GM23338 (cell line): ENCODE data around the gene POLA2. TPM values are rescaled to one million over a fixed set of nuclear protein-coding genes. Genes with fewer than 3 reads are reported as not detected.

ENCODE experiments used
- ATAC-seq: fragments of 200-7000 bp; cut with Tn5 transposase; 3 replicates; pipeline ENCODE4 v1.9.1; 2020
- DNase-seq: peaks from one replicate; pipeline ENCODE4 v3.0.0-alpha.2; 2015; ENCODE audit warnings: low spot score
- H2AFZ ChIP-seq: fragments of 200-600 bp; sonication (generic); 2 replicates; pipeline ENCODE4 v1.8.0; 2016; ENCODE audit warnings: antibody characterized with exemption, mild to moderate bottlenecking, moderate library complexity
- H3F3A ChIP-seq: fragments of 200-600 bp; sonication (generic); replicated peaks from 2 replicates; pipeline ENCODE4 v1.8.0; 2017; ENCODE audit warnings: antibody characterized with exemption, mixed run types, low read depth
- H3K27ac ChIP-seq: fragments of 200-600 bp; sonication (generic); 2 replicates; pipeline ENCODE4 v1.6.1; 2016; ENCODE audit warnings: low read depth
- H3K27me3 ChIP-seq: fragments of 200-600 bp; sonication (generic); 2 replicates; pipeline ENCODE4 v1.8.0; 2016; ENCODE audit warnings: mild to moderate bottlenecking, mixed run types, moderate library complexity; ENCODE audit not compliant: insufficient read depth
- H3K36me3 ChIP-seq: fragments of 200-600 bp; sonication (generic); 2 replicates; pipeline ENCODE4 v1.8.0; 2016; ENCODE audit warnings: mild to moderate bottlenecking; ENCODE audit not compliant: insufficient read depth
- H3K4me1 ChIP-seq: fragments of 200-600 bp; sonication (generic); 2 replicates; pipeline ENCODE4 v1.8.0; 2016; ENCODE audit warnings: mild to moderate bottlenecking, moderate library complexity; ENCODE audit not compliant: insufficient read depth
- H3K4me2 ChIP-seq: fragments of 200-600 bp; sonication (generic); 2 replicates; pipeline ENCODE4 v1.7.1; 2017; ENCODE audit warnings: mixed run types
- H3K4me3 ChIP-seq: fragments of 200-600 bp; sonication (generic); 2 replicates; pipeline ENCODE4 v1.6.1; 2016; ENCODE audit warnings: mixed run types
- H3K79me2 ChIP-seq: fragments of 200-600 bp; sonication (generic); replicated peaks from 2 replicates; pipeline ENCODE4 v1.8.0; 2017; ENCODE audit warnings: mild to moderate bottlenecking; ENCODE audit not compliant: insufficient read depth
- H3K9me2 ChIP-seq: fragments of 200-600 bp; sonication (generic); 2 replicates; pipeline ENCODE4 v1.8.0; 2017; ENCODE audit not compliant: insufficient read depth
- H4K20me1 ChIP-seq: fragments of 200-600 bp; sonication (generic); replicated peaks from 2 replicates; pipeline ENCODE4 v1.8.0; 2017; ENCODE audit warnings: mild to moderate bottlenecking; ENCODE audit not compliant: insufficient read depth
- H3K27ac Mint-ChIP-seq: 2 replicates; pipeline ENCODE4 v1.8.0; 2020; ENCODE audit warnings: inconsistent platforms, mild to moderate bottlenecking, moderate library complexity, mixed read lengths
- H3K27me3 Mint-ChIP-seq: 3 replicates; pipeline ENCODE4 v1.8.0; 2022; ENCODE audit warnings: low read depth, mild to moderate bottlenecking, moderate library complexity, mixed read lengths, inconsistent platforms; ENCODE audit not compliant: insufficient read depth, poor library complexity
- H3K36me3 Mint-ChIP-seq: 3 replicates; pipeline ENCODE4 v1.8.0; 2021; ENCODE audit warnings: low read depth, mild to moderate bottlenecking, inconsistent platforms, moderate library complexity, mixed read lengths
- H3K4me1 Mint-ChIP-seq: 3 replicates; pipeline ENCODE4 v1.8.0; 2020; ENCODE audit warnings: mild to moderate bottlenecking, inconsistent platforms, mixed read lengths
- H3K4me3 Mint-ChIP-seq: 3 replicates; pipeline ENCODE4 v1.8.0; 2021; ENCODE audit warnings: moderate library complexity, mild to moderate bottlenecking, inconsistent platforms, mixed read lengths
- H3K9me3 Mint-ChIP-seq: 3 replicates; pipeline ENCODE4 v1.8.0; 2020; ENCODE audit warnings: moderate library complexity, mild to moderate bottlenecking, inconsistent platforms, mixed read lengths
- CREB1 ChIP-seq: fragments of 250-450 bp; sonication (Bioruptor Pico); IDR thresholded peaks from 2 replicates; pipeline ENCODE4 v1.5.0; 2020; ENCODE audit warnings: low read depth, mild to moderate bottlenecking, moderate library complexity
- EZH2 ChIP-seq: fragments of 200-600 bp; sonication (generic); IDR thresholded peaks from one replicate; pipeline ENCODE4 v1.8.0; 2017; ENCODE audit warnings: antibody characterized with exemption, mild to moderate bottlenecking, low read depth; ENCODE audit not compliant: unreplicated experiment
- EZH2phosphoT487 ChIP-seq: fragments of 200-600 bp; sonication (generic); IDR thresholded peaks from one replicate; pipeline ENCODE4 v1.8.1; 2018; ENCODE audit warnings: antibody characterized with exemption; ENCODE audit not compliant: unreplicated experiment
- JUNB ChIP-seq: IDR thresholded peaks from one replicate; pipeline ENCODE4 v1.6.1; 2016; ENCODE audit warnings: antibody characterized with exemption; ENCODE audit not compliant: unreplicated experiment
- NANOG ChIP-seq: IDR thresholded peaks from 2 replicates; pipeline ENCODE4 v1.6.1; 2016; ENCODE audit warnings: antibody characterized with exemption, borderline replicate concordance
- POLR2AphosphoS5 ChIP-seq: IDR thresholded peaks from 2 replicates; pipeline ENCODE4 v1.6.1; 2016; ENCODE audit warnings: antibody characterized with exemption, low read depth
- STAT1 ChIP-seq: IDR thresholded peaks from one replicate; pipeline ENCODE4 v1.6.1; 2016; ENCODE audit warnings: antibody characterized with exemption; ENCODE audit not compliant: unreplicated experiment
- ZNF114 ChIP-seq: fragments of 250-450 bp; sonication (Bioruptor Pico); IDR thresholded peaks from 2 replicates; pipeline ENCODE4 v1.5.0; 2020; ENCODE audit warnings: mild to moderate bottlenecking, moderate library complexity
- ZNF331 ChIP-seq: fragments of 250-450 bp; sonication (Bioruptor Pico); IDR thresholded peaks from 2 replicates; pipeline ENCODE4 v1.5.0; 2020; ENCODE audit warnings: low read depth, mild to moderate bottlenecking, moderate library complexity
- polyA plus RNA-seq: library from polyadenylated mRNA; unstranded; fragments of >200 nt; fragmentation: Nextera tagmentation; extraction: Ambion mirVana; gene quantifications from 2 replicates; pipeline ENCODE4 v1.2.1, GENCODE V29; 2016
- total RNA-seq: library from RNA; depleted of rRNA; stranded (reverse); fragments of >200 nt; shearing (Covaris generic); gene quantifications from 2 replicates; pipeline ENCODE4 v1.2.3, GENCODE V29; 2014
- TF ChIP-seq, protein P1 (sequence below): IDR thresholded peaks from 2 replicates; pipeline ENCODE4 v1.6.1; 2016; ENCODE audit warnings: antibody characterized with exemption
- TF ChIP-seq, protein P2 (sequence below): IDR thresholded peaks from one replicate; pipeline ENCODE4 v1.6.1; 2018; ENCODE audit warnings: antibody characterized with exemption; ENCODE audit not compliant: unreplicated experiment
- TF ChIP-seq, protein P3 (sequence below), 2 experiments: fragments of 200-600 bp in 1 of 2; sonication (generic) in 1 of 2; conservative IDR thresholded peaks; 2 replicates each; pipeline versions ENCODE4 v1.5.1 to v1.6.1; 2016 to 2017; ENCODE audit warnings: antibody characterized with exemption in 2 of 2, low read depth in 2 of 2, mild to moderate bottlenecking in 2 of 2, moderate library complexity in 1 of 2
- TF ChIP-seq, protein P4 (sequence below): fragments of 250-450 bp; sonication (Bioruptor Pico); IDR thresholded peaks from 2 replicates; pipeline ENCODE4 v1.5.0; 2020; ENCODE audit warnings: mild to moderate bottlenecking, moderate library complexity

Gene POLA2
- total and polyA plus RNA-seq, 2 experiments from 2014 or later: 22.5 to 30.4 TPM

DNA sequence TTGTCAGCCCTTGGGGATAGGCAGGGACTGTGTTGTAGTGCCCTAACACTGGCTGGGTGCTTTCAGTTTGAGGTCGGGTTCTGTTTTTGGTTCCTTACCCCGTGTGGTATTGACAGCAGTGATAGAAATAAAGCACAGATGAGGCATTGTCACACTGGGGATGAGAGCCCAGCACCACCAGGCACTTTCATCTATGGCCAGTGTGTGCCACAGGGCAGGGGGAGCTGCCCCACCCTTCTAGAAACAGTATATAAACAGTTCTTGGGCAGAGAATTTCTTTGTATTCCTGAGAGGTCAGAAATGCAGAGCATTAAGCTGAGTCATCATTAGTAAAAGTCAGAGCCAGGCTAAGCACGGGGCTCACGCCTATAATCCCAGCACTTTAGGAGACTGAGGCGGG lies 29.9 kb downstream of the POLA2 start:
- H3K4me2 ChIP-seq: no peak overlapping the region
- peak overlapping the region; percentile 88 for H3K27ac Mint-ChIP-seq
- H4K20me1 ChIP-seq: peaks cover 7% of the 10 kb centered on the region; the same call in 1 of the 2 replicates
- peaks cover 9% of the 10 kb centered on the region; the same call in 2 of the 3 replicates for H3K4me1 Mint-ChIP-seq
- no peaks in the 10 kb centered on the region for H3K9me2 ChIP-seq
- H2AFZ ChIP-seq: no peak overlapping the region
- no peaks in the 10 kb centered on the region for H3K27me3 ChIP-seq
- no peak overlapping the region for H3K4me3 Mint-ChIP-seq
- TF ChIP-seq EZH2 (no peak), ZNF331 (CRISPR knock-in tag) (no peak), JUNB (no peak), EZH2phosphoT487 (no peak), CREB1 (CRISPR knock-in tag) (no peak), POLR2AphosphoS5 (no peak), ZNF114 (CRISPR knock-in tag) (no peak), NANOG (no peak), STAT1 (no peak)
- TF ChIP-seq, protein P1, sequence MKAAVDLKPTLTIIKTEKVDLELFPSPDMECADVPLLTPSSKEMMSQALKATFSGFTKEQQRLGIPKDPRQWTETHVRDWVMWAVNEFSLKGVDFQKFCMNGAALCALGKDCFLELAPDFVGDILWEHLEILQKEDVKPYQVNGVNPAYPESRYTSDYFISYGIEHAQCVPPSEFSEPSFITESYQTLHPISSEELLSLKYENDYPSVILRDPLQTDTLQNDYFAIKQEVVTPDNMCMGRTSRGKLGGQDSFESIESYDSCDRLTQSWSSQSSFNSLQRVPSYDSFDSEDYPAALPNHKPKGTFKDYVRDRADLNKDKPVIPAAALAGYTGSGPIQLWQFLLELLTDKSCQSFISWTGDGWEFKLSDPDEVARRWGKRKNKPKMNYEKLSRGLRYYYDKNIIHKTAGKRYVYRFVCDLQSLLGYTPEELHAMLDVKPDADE: no peak
- TF ChIP-seq, protein P2, sequence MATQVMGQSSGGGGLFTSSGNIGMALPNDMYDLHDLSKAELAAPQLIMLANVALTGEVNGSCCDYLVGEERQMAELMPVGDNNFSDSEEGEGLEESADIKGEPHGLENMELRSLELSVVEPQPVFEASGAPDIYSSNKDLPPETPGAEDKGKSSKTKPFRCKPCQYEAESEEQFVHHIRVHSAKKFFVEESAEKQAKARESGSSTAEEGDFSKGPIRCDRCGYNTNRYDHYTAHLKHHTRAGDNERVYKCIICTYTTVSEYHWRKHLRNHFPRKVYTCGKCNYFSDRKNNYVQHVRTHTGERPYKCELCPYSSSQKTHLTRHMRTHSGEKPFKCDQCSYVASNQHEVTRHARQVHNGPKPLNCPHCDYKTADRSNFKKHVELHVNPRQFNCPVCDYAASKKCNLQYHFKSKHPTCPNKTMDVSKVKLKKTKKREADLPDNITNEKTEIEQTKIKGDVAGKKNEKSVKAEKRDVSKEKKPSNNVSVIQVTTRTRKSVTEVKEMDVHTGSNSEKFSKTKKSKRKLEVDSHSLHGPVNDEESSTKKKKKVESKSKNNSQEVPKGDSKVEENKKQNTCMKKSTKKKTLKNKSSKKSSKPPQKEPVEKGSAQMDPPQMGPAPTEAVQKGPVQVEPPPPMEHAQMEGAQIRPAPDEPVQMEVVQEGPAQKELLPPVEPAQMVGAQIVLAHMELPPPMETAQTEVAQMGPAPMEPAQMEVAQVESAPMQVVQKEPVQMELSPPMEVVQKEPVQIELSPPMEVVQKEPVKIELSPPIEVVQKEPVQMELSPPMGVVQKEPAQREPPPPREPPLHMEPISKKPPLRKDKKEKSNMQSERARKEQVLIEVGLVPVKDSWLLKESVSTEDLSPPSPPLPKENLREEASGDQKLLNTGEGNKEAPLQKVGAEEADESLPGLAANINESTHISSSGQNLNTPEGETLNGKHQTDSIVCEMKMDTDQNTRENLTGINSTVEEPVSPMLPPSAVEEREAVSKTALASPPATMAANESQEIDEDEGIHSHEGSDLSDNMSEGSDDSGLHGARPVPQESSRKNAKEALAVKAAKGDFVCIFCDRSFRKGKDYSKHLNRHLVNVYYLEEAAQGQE: no peak
- TF ChIP-seq, protein P3, sequence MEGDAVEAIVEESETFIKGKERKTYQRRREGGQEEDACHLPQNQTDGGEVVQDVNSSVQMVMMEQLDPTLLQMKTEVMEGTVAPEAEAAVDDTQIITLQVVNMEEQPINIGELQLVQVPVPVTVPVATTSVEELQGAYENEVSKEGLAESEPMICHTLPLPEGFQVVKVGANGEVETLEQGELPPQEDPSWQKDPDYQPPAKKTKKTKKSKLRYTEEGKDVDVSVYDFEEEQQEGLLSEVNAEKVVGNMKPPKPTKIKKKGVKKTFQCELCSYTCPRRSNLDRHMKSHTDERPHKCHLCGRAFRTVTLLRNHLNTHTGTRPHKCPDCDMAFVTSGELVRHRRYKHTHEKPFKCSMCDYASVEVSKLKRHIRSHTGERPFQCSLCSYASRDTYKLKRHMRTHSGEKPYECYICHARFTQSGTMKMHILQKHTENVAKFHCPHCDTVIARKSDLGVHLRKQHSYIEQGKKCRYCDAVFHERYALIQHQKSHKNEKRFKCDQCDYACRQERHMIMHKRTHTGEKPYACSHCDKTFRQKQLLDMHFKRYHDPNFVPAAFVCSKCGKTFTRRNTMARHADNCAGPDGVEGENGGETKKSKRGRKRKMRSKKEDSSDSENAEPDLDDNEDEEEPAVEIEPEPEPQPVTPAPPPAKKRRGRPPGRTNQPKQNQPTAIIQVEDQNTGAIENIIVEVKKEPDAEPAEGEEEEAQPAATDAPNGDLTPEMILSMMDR (conservative IDR thresholded peaks at IDR 0.05; ENCODE audit: low read depth in 2 of 2): no peak
- TF ChIP-seq, protein P4, sequence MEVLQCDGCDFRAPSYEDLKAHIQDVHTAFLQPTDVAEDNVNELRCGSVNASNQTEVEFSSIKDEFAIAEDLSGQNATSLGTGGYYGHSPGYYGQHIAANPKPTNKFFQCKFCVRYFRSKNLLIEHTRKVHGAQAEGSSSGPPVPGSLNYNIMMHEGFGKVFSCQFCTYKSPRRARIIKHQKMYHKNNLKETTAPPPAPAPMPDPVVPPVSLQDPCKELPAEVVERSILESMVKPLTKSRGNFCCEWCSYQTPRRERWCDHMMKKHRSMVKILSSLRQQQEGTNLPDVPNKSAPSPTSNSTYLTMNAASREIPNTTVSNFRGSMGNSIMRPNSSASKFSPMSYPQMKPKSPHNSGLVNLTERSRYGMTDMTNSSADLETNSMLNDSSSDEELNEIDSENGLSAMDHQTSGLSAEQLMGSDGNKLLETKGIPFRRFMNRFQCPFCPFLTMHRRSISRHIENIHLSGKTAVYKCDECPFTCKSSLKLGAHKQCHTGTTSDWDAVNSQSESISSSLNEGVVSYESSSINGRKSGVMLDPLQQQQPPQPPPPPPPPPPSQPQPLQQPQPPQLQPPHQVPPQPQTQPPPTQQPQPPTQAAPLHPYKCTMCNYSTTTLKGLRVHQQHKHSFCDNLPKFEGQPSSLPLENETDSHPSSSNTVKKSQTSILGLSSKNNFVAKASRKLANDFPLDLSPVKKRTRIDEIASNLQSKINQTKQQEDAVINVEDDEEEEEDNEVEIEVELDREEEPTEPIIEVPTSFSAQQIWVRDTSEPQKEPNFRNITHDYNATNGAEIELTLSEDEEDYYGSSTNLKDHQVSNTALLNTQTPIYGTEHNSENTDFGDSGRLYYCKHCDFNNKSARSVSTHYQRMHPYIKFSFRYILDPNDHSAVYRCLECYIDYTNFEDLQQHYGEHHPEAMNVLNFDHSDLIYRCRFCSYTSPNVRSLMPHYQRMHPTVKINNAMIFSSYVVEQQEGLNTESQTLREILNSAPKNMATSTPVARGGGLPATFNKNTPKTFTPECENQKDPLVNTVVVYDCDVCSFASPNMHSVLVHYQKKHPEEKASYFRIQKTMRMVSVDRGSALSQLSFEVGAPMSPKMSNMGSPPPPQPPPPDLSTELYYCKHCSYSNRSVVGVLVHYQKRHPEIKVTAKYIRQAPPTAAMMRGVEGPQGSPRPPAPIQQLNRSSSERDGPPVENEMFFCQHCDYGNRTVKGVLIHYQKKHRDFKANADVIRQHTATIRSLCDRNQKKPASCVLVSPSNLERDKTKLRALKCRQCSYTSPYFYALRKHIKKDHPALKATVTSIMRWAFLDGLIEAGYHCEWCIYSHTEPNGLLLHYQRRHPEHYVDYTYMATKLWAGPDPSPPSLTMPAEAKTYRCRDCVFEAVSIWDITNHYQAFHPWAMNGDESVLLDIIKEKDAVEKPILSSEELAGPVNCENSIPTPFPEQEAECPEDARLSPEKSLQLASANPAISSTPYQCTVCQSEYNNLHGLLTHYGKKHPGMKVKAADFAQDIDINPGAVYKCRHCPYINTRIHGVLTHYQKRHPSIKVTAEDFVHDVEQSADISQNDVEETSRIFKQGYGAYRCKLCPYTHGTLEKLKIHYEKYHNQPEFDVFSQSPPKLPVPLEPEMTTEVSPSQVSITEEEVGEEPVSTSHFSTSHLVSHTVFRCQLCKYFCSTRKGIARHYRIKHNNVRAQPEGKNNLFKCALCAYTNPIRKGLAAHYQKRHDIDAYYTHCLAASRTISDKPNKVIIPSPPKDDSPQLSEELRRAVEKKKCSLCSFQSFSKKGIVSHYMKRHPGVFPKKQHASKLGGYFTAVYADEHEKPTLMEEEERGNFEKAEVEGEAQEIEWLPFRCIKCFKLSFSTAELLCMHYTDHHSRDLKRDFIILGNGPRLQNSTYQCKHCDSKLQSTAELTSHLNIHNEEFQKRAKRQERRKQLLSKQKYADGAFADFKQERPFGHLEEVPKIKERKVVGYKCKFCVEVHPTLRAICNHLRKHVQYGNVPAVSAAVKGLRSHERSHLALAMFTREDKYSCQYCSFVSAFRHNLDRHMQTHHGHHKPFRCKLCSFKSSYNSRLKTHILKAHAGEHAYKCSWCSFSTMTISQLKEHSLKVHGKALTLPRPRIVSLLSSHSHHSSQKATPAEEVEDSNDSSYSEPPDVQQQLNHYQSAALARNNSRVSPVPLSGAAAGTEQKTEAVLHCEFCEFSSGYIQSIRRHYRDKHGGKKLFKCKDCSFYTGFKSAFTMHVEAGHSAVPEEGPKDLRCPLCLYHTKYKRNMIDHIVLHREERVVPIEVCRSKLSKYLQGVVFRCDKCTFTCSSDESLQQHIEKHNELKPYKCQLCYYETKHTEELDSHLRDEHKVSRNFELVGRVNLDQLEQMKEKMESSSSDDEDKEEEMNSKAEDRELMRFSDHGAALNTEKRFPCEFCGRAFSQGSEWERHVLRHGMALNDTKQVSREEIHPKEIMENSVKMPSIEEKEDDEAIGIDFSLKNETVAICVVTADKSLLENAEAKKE (CRISPR knock-in tag): no peak
- no peaks in the 10 kb centered on the region for H3K9me3 Mint-ChIP-seq
- peaks cover 90% of the 10 kb centered on the region for H3K36me3 Mint-ChIP-seq
- H3K27ac ChIP-seq: peak overlapping the region; percentile 81; the same call in 1 of the 2 replicates
- H3K36me3 ChIP-seq: peaks cover 33% of the 10 kb centered on the region
- no peaks in the 10 kb centered on the region for H3K79me2 ChIP-seq
- DNase-seq (no peak), ATAC-seq (no peak; the same call in none of the 3 replicates)
- no peak overlapping the region for H3K4me3 ChIP-seq
- H3K27me3 Mint-ChIP-seq: no peaks in the 10 kb centered on the region
- H3F3A ChIP-seq: peaks cover 30% of the 10 kb centered on the region; the same call in 1 of the 2 replicates
- H3K4me1 ChIP-seq: no peaks in the 10 kb centered on the region
